ENCODE measurements around the gene TMEM163.

Gene TMEM163

GRCh38 chr2:134722728-134723127 is 3.9 kb upstream of the TMEM163 start:
- Histone ChIP-seq H3K4me1 (ENCODE audit: insufficient read depth, low read length) (no peaks in the 10 kb centered on the region), H3K9me3 (ENCODE audit: low read length) (no peaks in the 10 kb centered on the region)

DNA sequence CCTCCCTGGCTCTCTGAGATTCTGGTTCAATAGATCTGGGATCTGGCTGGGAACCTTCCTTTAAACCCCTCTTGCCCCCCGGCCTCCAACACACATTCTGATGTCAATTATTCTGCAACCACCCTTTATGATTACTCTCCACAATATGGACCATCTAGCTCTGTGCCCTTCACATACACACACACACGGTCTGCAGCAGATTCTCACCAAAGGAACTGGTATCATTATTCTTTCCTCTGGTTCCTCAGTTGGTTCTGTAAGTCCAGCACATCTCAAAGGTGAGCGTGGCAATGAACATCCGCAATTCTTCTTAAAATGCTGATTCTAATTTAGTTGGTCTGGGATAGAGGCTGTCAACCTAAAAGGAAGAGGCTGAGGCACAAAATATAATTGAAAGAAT is 2.8 kb upstream of the TMEM163 start:
- Histone ChIP-seq H3K27ac (ENCODE audit: low read depth, low read length) (no peak overlapping the region), H3K4me3 (ENCODE audit: low read depth in 1 of 2, low read length in 2 of 2) (no peak overlapping the region), H3K27me3 (ENCODE audit: control insufficient read depth in 1 of 2, insufficient read depth in 2 of 2, low read length in 2 of 2) (peaks cover 24 to 31% of the 10 kb centered on the region in 2 donors), H3K4me1 (ENCODE audit: insufficient read depth, low read length) (no peaks in the 10 kb centered on the region), H3K9ac (ENCODE audit: low read length) (no peak overlapping the region), H3K36me3 (ENCODE audit: insufficient read depth, low read length) (no peaks in the 10 kb centered on the region), H3K9me3 (ENCODE audit: low read length) (no peaks in the 10 kb centered on the region)

More at GRCh38 chr2:134722728-134723127, 3.9 kb upstream of the TMEM163 start:
- Histone ChIP-seq H3K27ac (ENCODE audit: low read depth, low read length) (no peak overlapping the region), H3K4me3 (ENCODE audit: low read depth in 1 of 2, low read length in 2 of 2) (no peak overlapping the region), H3K36me3 (ENCODE audit: insufficient read depth, low read length) (no peaks in the 10 kb centered on the region), H3K27me3 (ENCODE audit: control insufficient read depth in 1 of 2, insufficient read depth in 2 of 2, low read length in 2 of 2) (peaks cover 12 to 20% of the 10 kb centered on the region in 2 donors), H3K9ac (ENCODE audit: low read length) (no peak overlapping the region)

DNA sequence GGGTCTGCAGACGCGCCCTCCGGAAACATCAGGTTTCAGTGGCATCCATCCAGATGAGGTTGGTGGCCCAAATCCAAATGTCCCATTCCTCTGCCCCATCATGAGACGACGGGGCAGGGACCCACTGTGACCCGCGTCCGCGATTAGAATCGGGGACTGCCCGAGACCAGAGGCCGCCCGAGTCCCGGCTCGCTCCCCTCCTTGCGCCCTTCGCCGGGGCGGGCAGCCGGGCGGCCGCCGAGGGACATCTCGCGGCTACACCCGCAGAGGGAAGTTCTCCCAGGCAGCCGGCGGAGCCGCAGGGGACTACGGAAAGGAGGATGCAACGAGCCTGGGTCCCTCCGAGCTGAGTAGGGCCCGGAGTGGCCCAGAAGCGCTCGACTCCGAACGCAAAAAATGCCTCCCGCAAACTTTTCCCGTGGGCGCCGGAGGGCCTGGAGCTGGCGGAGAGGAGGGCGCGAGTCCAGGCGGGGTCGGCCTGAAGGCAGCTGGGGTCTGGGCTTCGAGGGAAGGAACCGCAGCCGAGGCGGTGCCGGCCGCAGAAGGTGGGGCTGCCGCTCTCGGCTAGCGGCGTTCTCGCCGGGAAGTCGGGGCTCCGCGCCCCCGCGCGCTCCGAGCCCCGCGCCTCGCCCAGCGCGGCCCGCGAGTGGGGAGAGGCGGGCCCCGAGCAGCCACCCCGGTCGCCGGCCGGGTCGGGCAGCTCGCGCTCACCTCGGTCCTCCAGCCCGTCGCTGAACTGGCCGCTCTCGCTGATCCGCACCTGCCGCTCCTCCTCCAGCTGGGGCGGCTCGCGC is 580 bp downstream of the TMEM163 start:
- Histone ChIP-seq H3K27me3 (ENCODE audit: control insufficient read depth in 1 of 2, insufficient read depth in 2 of 2, low read length in 2 of 2) (peaks cover 34 to 35% of the 10 kb centered on the region in 2 donors), H3K27ac (ENCODE audit: low read depth, low read length) (no peak overlapping the region), H3K9ac (ENCODE audit: low read length) (no peak overlapping the region), H3K4me3 (ENCODE audit: low read depth in 1 of 2, low read length in 2 of 2) (peak overlapping the region; percentile 26 to 29), H3K36me3 (ENCODE audit: insufficient read depth, low read length) (no peaks in the 10 kb centered on the region), H3K9me3 (ENCODE audit: low read length) (no peaks in the 10 kb centered on the region), H3K4me1 (ENCODE audit: insufficient read depth, low read length) (no peaks in the 10 kb centered on the region)

GRCh38 chr2:134717286-134718022 is 1.3 kb downstream of the TMEM163 start:
- no peak overlapping the region for H3K9ac ChIP-seq (ENCODE audit: low read length)
- H3K27ac ChIP-seq (ENCODE audit: low read depth, low read length) = no peak overlapping the region
- no peaks in the 10 kb centered on the region for H3K36me3 ChIP-seq (ENCODE audit: insufficient read depth, low read length)
- peak overlapping the region in 1 of 2 donors; percentile 19 for H3K4me3 ChIP-seq (ENCODE audit: low read depth in 1 of 2, low read length in 2 of 2)
- no peaks in the 10 kb centered on the region for H3K4me1 ChIP-seq (ENCODE audit: insufficient read depth, low read length)
- no peaks in the 10 kb centered on the region for H3K9me3 ChIP-seq (ENCODE audit: low read length)
- H3K27me3 ChIP-seq (ENCODE audit: control insufficient read depth in 1 of 2, insufficient read depth in 2 of 2, low read length in 2 of 2) = peaks cover 34 to 35% of the 10 kb centered on the region in 2 donors

- H3K4me3 ChIP-seq (ENCODE audit: low read depth in 1 of 2, low read length in 2 of 2) = no peak overlapping the region
- H3K36me3 ChIP-seq (ENCODE audit: insufficient read depth, low read length) = no peaks in the 10 kb centered on the region
- no peak overlapping the region for H3K9ac ChIP-seq (ENCODE audit: low read length)
- H3K9me3 ChIP-seq (ENCODE audit: low read length) = no peaks in the 10 kb centered on the region
- H3K27me3 ChIP-seq (ENCODE audit: control insufficient read depth in 1 of 2, insufficient read depth in 2 of 2, low read length in 2 of 2) = peaks cover 30 to 34% of the 10 kb centered on the region in 2 donors
- H3K4me1 ChIP-seq (ENCODE audit: insufficient read depth, low read length) = no peaks in the 10 kb centered on the region
- H3K27ac ChIP-seq (ENCODE audit: low read depth, low read length) = no peak overlapping the region
These were observed 2.0 kb downstream of the TMEM163 start for GRCh38 chr2:134716721-134717243.

GRCh38 chr2:134715932-134716643 is 2.7 kb downstream of the TMEM163 start:
- no peak overlapping the region for H3K9ac ChIP-seq (ENCODE audit: low read length)
- peaks cover 27 to 34% of the 10 kb centered on the region in 2 donors for H3K27me3 ChIP-seq (ENCODE audit: control insufficient read depth in 1 of 2, insufficient read depth in 2 of 2, low read length in 2 of 2)
- no peak overlapping the region for H3K27ac ChIP-seq (ENCODE audit: low read depth, low read length)
- H3K36me3 ChIP-seq (ENCODE audit: insufficient read depth, low read length) = no peaks in the 10 kb centered on the region
- H3K4me1 ChIP-seq (ENCODE audit: insufficient read depth, low read length) = no peaks in the 10 kb centered on the region
- no peak overlapping the region for H3K4me3 ChIP-seq (ENCODE audit: low read depth in 1 of 2, low read length in 2 of 2)
- no peaks in the 10 kb centered on the region for H3K9me3 ChIP-seq (ENCODE audit: low read length)

DNA sequence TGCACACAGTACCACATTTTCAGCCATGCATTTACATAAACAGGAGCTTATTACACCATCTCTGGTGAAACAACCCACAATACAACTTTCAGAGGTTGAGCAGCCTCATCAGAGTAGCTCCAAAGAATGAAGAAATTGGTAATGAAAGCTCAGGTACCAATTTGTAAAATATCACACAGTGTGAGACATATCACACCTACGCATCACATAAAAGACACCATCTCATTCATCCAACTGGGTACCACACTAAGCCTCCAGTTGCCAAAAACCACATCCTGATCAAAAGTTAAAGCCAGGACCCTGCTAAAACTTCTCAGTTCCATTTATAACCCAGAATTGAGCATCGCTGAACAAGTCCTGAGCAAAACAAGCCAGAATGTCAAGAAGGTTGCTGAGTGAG is 4.6 kb downstream of the TMEM163 start:
- H3K4me1 ChIP-seq (ENCODE audit: insufficient read depth, low read length) = no peaks in the 10 kb centered on the region

DNA sequence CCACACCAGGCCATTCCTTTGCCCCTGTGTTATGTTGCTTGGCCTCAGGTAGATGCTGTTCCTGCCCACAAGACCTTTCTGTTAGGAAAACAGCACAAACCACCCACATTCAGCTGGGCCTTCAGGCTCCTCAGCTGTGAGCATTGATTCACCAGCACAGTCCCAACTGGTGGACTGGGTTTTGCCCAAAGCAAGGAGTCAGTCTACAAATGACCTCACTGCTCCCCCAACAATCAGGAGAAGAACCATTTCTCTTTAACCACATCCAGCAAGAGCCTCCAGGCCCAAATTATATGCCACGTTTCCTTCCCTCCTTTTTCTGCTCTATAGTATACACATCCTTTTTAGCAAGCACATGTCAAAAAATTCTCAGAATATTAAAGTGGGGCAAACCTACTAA is 5.2 kb downstream of the TMEM163 start:
- Histone ChIP-seq H3K4me3 (ENCODE audit: low read depth in 1 of 2, low read length in 2 of 2) (no peak overlapping the region), H3K4me1 (ENCODE audit: insufficient read depth, low read length) (no peaks in the 10 kb centered on the region), H3K27ac (ENCODE audit: low read depth, low read length) (no peak overlapping the region), H3K27me3 (ENCODE audit: control insufficient read depth in 1 of 2, insufficient read depth in 2 of 2, low read length in 2 of 2) (peaks cover 18 to 29% of the 10 kb centered on the region in 2 donors), H3K36me3 (ENCODE audit: insufficient read depth, low read length) (no peaks in the 10 kb centered on the region), H3K9me3 (ENCODE audit: low read length) (no peaks in the 10 kb centered on the region), H3K9ac (ENCODE audit: low read length) (no peak overlapping the region)

More for the DNA sequence above, 4.6 kb downstream of the TMEM163 start:
- H3K27me3 ChIP-seq (ENCODE audit: control insufficient read depth in 1 of 2, insufficient read depth in 2 of 2, low read length in 2 of 2) = peaks cover 19 to 29% of the 10 kb centered on the region in 2 donors
- H3K27ac ChIP-seq (ENCODE audit: low read depth, low read length) = no peak overlapping the region
- no peak overlapping the region for H3K9ac ChIP-seq (ENCODE audit: low read length)
- H3K4me3 ChIP-seq (ENCODE audit: low read depth in 1 of 2, low read length in 2 of 2) = no peak overlapping the region
- no peaks in the 10 kb centered on the region for H3K9me3 ChIP-seq (ENCODE audit: low read length)
- H3K36me3 ChIP-seq (ENCODE audit: insufficient read depth, low read length) = no peaks in the 10 kb centered on the region

GRCh38 chr2:134713176-134713575 is 5.6 kb downstream of the TMEM163 start:
- H3K27me3 ChIP-seq (ENCODE audit: control insufficient read depth in 1 of 2, insufficient read depth in 2 of 2, low read length in 2 of 2) = peaks cover 18 to 26% of the 10 kb centered on the region in 2 donors
- H3K27ac ChIP-seq (ENCODE audit: low read depth, low read length) = no peak overlapping the region
- no peaks in the 10 kb centered on the region for H3K36me3 ChIP-seq (ENCODE audit: insufficient read depth, low read length)

DNA sequence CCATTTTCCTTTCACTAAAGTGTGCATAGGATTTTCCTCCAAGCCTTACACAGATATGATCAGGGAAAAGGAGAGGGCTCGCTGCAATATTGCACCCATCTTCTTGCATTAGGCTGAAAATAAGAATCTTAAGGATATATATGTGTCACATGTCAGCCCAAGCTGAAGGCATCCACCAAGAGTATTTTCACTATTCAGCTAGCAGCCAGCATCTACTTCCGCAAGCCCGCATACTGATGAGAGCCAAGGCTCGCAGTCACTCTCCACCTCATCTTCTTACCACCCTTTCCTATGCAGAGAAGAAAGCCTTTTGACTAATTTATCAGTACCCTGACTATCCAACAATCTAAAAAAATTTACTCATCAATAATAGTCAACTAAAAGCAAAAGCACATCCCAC is 6.1 kb downstream of the TMEM163 start:
- Histone ChIP-seq H3K27me3 (ENCODE audit: control insufficient read depth in 1 of 2, insufficient read depth in 2 of 2, low read length in 2 of 2) (peaks cover 15 to 22% of the 10 kb centered on the region in 2 donors), H3K4me3 (ENCODE audit: low read depth in 1 of 2, low read length in 2 of 2) (no peak overlapping the region), H3K9ac (ENCODE audit: low read length) (no peak overlapping the region), H3K36me3 (ENCODE audit: insufficient read depth, low read length) (no peaks in the 10 kb centered on the region), H3K9me3 (ENCODE audit: low read length) (no peaks in the 10 kb centered on the region), H3K4me1 (ENCODE audit: insufficient read depth, low read length) (no peaks in the 10 kb centered on the region), H3K27ac (ENCODE audit: low read depth, low read length) (no peak overlapping the region)

More at GRCh38 chr2:134713176-134713575, 5.6 kb downstream of the TMEM163 start:
- Histone ChIP-seq H3K4me3 (ENCODE audit: low read depth in 1 of 2, low read length in 2 of 2) (no peak overlapping the region), H3K9ac (ENCODE audit: low read length) (no peak overlapping the region), H3K9me3 (ENCODE audit: low read length) (no peaks in the 10 kb centered on the region), H3K4me1 (ENCODE audit: insufficient read depth, low read length) (no peaks in the 10 kb centered on the region)

DNA sequence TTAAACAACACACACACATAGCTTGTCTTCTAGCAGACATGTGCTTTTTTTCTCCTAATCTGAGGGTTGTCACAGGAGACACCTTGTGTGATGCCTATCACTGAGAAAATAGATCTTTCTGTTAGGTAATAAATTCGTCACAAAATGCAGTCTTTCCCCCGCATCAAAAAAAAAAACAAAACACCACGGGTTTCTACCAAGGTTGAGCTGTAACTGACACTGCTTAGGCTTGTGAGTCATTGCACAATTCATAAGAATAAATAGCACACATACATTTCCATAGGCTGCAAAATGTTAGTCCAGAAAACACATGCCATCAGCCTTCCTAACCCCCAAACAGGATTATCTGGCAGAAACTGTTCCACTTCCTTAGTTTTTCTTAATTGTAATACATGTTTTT is 6.5 kb downstream of the TMEM163 start:
- H3K4me1 ChIP-seq (ENCODE audit: insufficient read depth, low read length) = no peaks in the 10 kb centered on the region
- H3K36me3 ChIP-seq (ENCODE audit: insufficient read depth, low read length) = no peaks in the 10 kb centered on the region
- no peak overlapping the region for H3K9ac ChIP-seq (ENCODE audit: low read length)
- no peak overlapping the region for H3K4me3 ChIP-seq (ENCODE audit: low read depth in 1 of 2, low read length in 2 of 2)
- H3K27ac ChIP-seq (ENCODE audit: low read depth, low read length) = no peak overlapping the region
- peaks cover 11 to 18% of the 10 kb centered on the region in 2 donors for H3K27me3 ChIP-seq (ENCODE audit: control insufficient read depth in 1 of 2, insufficient read depth in 2 of 2, low read length in 2 of 2)
- H3K9me3 ChIP-seq (ENCODE audit: low read length) = no peaks in the 10 kb centered on the region

Measured in muscle layer of colon (tissue), 2 donors.